ENCODE data around the gene PRPF8. TPM values are rescaled to one million over a fixed set of nuclear protein-coding genes. Genes with fewer than 3 reads are reported as not detected.

Gene PRPF8
- total and polyA plus RNA-seq, 10 of the 15 experiments (the other 5 are each of a cell fraction or from before 2014, with no cell fraction given): 77.2 to 337 (median 162) TPM

DNA sequence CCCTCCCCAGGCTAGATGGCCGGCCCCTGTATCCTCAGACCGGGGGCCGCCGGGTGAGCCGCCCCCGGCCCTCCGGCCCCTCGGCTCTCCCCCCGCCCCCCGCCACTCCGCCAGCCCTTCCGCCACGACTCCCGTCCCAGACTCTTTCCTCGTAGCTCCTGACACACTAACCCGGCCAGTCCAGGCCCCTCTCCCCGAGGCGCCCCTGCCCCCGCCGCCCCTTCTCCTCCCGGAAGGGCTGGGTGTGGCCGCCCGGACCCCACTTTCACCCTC, 31.1 kb upstream of the PRPF8 start (continued):
- no peak for TF ChIP-seq GATAD2B (conservative IDR thresholded peaks at IDR 0.05; ENCODE audit: low read depth)
- no peak for TF ChIP-seq CHD4 (IDR thresholded peaks at IDR 0.05)
- TF ChIP-seq, protein P1, sequence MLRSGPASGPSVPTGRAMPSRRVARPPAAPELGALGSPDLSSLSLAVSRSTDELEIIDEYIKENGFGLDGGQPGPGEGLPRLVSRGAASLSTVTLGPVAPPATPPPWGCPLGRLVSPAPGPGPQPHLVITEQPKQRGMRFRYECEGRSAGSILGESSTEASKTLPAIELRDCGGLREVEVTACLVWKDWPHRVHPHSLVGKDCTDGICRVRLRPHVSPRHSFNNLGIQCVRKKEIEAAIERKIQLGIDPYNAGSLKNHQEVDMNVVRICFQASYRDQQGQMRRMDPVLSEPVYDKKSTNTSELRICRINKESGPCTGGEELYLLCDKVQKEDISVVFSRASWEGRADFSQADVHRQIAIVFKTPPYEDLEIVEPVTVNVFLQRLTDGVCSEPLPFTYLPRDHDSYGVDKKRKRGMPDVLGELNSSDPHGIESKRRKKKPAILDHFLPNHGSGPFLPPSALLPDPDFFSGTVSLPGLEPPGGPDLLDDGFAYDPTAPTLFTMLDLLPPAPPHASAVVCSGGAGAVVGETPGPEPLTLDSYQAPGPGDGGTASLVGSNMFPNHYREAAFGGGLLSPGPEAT (IDR thresholded peaks at IDR 0.05; ENCODE audit: low read depth): no peak
- TF ChIP-seq MEF2B (IDR thresholded peaks at IDR 0.05; ENCODE audit: partially characterized antibody, poor library complexity, severe bottlenecking): no peak
- TF ChIP-seq HDGF (IDR thresholded peaks at IDR 0.05): no peak
- no peak for TF ChIP-seq SMARCA5 (IDR thresholded peaks at IDR 0.05)
- no peak for TF ChIP-seq ESRRA (IDR thresholded peaks at IDR 0.05; ENCODE audit: low read length)
- no peak for TF ChIP-seq POLR2A (IDR thresholded peaks at IDR 0.05; ENCODE audit: low read depth, low read length)
- no peak for TF ChIP-seq ZNF217 (IDR thresholded peaks at IDR 0.05)
- TF ChIP-seq EZH2 (IDR thresholded peaks at IDR 0.05; ENCODE audit: borderline replicate concordance, control insufficient read depth, low read depth, low read length): no peak
- TF ChIP-seq SMAD5 (IDR thresholded peaks at IDR 0.05; ENCODE audit: low read depth): no peak
- no peak for TF ChIP-seq SP1 (IDR thresholded peaks at IDR 0.05; ENCODE audit: low read depth, low read length)
- no peak for TF ChIP-seq NFYB (IDR thresholded peaks at IDR 0.05; ENCODE audit: insufficient read depth, low read depth, low read length)
- no peak for TF ChIP-seq ZNF592 (IDR thresholded peaks at IDR 0.05)
